GM23338 (cell line): ENCODE data around the gene LOXL1. TPM values are rescaled to one million over a fixed set of nuclear protein-coding genes. Genes with fewer than 3 reads are reported as not detected.

Experiments used
- ATAC-seq: fragments of 200-7000 bp; cut with Tn5 transposase; 3 replicates; pipeline ENCODE4 v1.9.1; 2020
- DNase-seq: peaks from one replicate; pipeline ENCODE4 v3.0.0-alpha.2; 2015; ENCODE audit warnings: low spot score
- H2AFZ ChIP-seq: fragments of 200-600 bp; sonication (generic); 2 replicates; pipeline ENCODE4 v1.8.0; 2016; ENCODE audit warnings: antibody characterized with exemption, mild to moderate bottlenecking, moderate library complexity
- H3F3A ChIP-seq: fragments of 200-600 bp; sonication (generic); replicated peaks from 2 replicates; pipeline ENCODE4 v1.8.0; 2017; ENCODE audit warnings: antibody characterized with exemption, mixed run types, low read depth
- H3K27ac ChIP-seq: fragments of 200-600 bp; sonication (generic); 2 replicates; pipeline ENCODE4 v1.6.1; 2016; ENCODE audit warnings: low read depth
- H3K27me3 ChIP-seq: fragments of 200-600 bp; sonication (generic); 2 replicates; pipeline ENCODE4 v1.8.0; 2016; ENCODE audit warnings: mild to moderate bottlenecking, mixed run types, moderate library complexity; ENCODE audit not compliant: insufficient read depth
- H3K36me3 ChIP-seq: fragments of 200-600 bp; sonication (generic); 2 replicates; pipeline ENCODE4 v1.8.0; 2016; ENCODE audit warnings: mild to moderate bottlenecking; ENCODE audit not compliant: insufficient read depth
- H3K4me1 ChIP-seq: fragments of 200-600 bp; sonication (generic); 2 replicates; pipeline ENCODE4 v1.8.0; 2016; ENCODE audit warnings: mild to moderate bottlenecking, moderate library complexity; ENCODE audit not compliant: insufficient read depth
- H3K4me2 ChIP-seq: fragments of 200-600 bp; sonication (generic); 2 replicates; pipeline ENCODE4 v1.7.1; 2017; ENCODE audit warnings: mixed run types
- H3K4me3 ChIP-seq: fragments of 200-600 bp; sonication (generic); 2 replicates; pipeline ENCODE4 v1.6.1; 2016; ENCODE audit warnings: mixed run types
- H3K79me2 ChIP-seq: fragments of 200-600 bp; sonication (generic); replicated peaks from 2 replicates; pipeline ENCODE4 v1.8.0; 2017; ENCODE audit warnings: mild to moderate bottlenecking; ENCODE audit not compliant: insufficient read depth
- H3K9me2 ChIP-seq: fragments of 200-600 bp; sonication (generic); 2 replicates; pipeline ENCODE4 v1.8.0; 2017; ENCODE audit not compliant: insufficient read depth
- H4K20me1 ChIP-seq: fragments of 200-600 bp; sonication (generic); replicated peaks from 2 replicates; pipeline ENCODE4 v1.8.0; 2017; ENCODE audit warnings: mild to moderate bottlenecking; ENCODE audit not compliant: insufficient read depth
- H3K27ac Mint-ChIP-seq: 2 replicates; pipeline ENCODE4 v1.8.0; 2020; ENCODE audit warnings: inconsistent platforms, mild to moderate bottlenecking, moderate library complexity, mixed read lengths
- H3K27me3 Mint-ChIP-seq: 3 replicates; pipeline ENCODE4 v1.8.0; 2022; ENCODE audit warnings: low read depth, mild to moderate bottlenecking, moderate library complexity, mixed read lengths, inconsistent platforms; ENCODE audit not compliant: insufficient read depth, poor library complexity
- H3K36me3 Mint-ChIP-seq: 3 replicates; pipeline ENCODE4 v1.8.0; 2021; ENCODE audit warnings: low read depth, mild to moderate bottlenecking, inconsistent platforms, moderate library complexity, mixed read lengths
- H3K4me1 Mint-ChIP-seq: 3 replicates; pipeline ENCODE4 v1.8.0; 2020; ENCODE audit warnings: mild to moderate bottlenecking, inconsistent platforms, mixed read lengths
- H3K4me3 Mint-ChIP-seq: 3 replicates; pipeline ENCODE4 v1.8.0; 2021; ENCODE audit warnings: moderate library complexity, mild to moderate bottlenecking, inconsistent platforms, mixed read lengths
- H3K9me3 Mint-ChIP-seq: 3 replicates; pipeline ENCODE4 v1.8.0; 2020; ENCODE audit warnings: moderate library complexity, mild to moderate bottlenecking, inconsistent platforms, mixed read lengths
- CREB1 ChIP-seq: fragments of 250-450 bp; sonication (Bioruptor Pico); IDR thresholded peaks from 2 replicates; pipeline ENCODE4 v1.5.0; 2020; ENCODE audit warnings: low read depth, mild to moderate bottlenecking, moderate library complexity
- CTCF ChIP-seq, 2 experiments: fragments of 200-600 bp in 1 of 2; sonication (generic) in 1 of 2; conservative IDR thresholded peaks; 2 replicates each; pipeline versions ENCODE4 v1.5.1 to v1.6.1; 2016 to 2017; ENCODE audit warnings: antibody characterized with exemption in 2 of 2, low read depth in 2 of 2, mild to moderate bottlenecking in 2 of 2, moderate library complexity in 1 of 2
- ETS1 ChIP-seq: IDR thresholded peaks from 2 replicates; pipeline ENCODE4 v1.6.1; 2016; ENCODE audit warnings: antibody characterized with exemption
- EZH2 ChIP-seq: fragments of 200-600 bp; sonication (generic); IDR thresholded peaks from one replicate; pipeline ENCODE4 v1.8.0; 2017; ENCODE audit warnings: antibody characterized with exemption, mild to moderate bottlenecking, low read depth; ENCODE audit not compliant: unreplicated experiment
- EZH2phosphoT487 ChIP-seq: fragments of 200-600 bp; sonication (generic); IDR thresholded peaks from one replicate; pipeline ENCODE4 v1.8.1; 2018; ENCODE audit warnings: antibody characterized with exemption; ENCODE audit not compliant: unreplicated experiment
- JUNB ChIP-seq: IDR thresholded peaks from one replicate; pipeline ENCODE4 v1.6.1; 2016; ENCODE audit warnings: antibody characterized with exemption; ENCODE audit not compliant: unreplicated experiment
- NANOG ChIP-seq: IDR thresholded peaks from 2 replicates; pipeline ENCODE4 v1.6.1; 2016; ENCODE audit warnings: antibody characterized with exemption, borderline replicate concordance
- POLR2AphosphoS5 ChIP-seq: IDR thresholded peaks from 2 replicates; pipeline ENCODE4 v1.6.1; 2016; ENCODE audit warnings: antibody characterized with exemption, low read depth
- STAT1 ChIP-seq: IDR thresholded peaks from one replicate; pipeline ENCODE4 v1.6.1; 2016; ENCODE audit warnings: antibody characterized with exemption; ENCODE audit not compliant: unreplicated experiment
- ZNF114 ChIP-seq: fragments of 250-450 bp; sonication (Bioruptor Pico); IDR thresholded peaks from 2 replicates; pipeline ENCODE4 v1.5.0; 2020; ENCODE audit warnings: mild to moderate bottlenecking, moderate library complexity
- ZNF331 ChIP-seq: fragments of 250-450 bp; sonication (Bioruptor Pico); IDR thresholded peaks from 2 replicates; pipeline ENCODE4 v1.5.0; 2020; ENCODE audit warnings: low read depth, mild to moderate bottlenecking, moderate library complexity
- ZNF462 ChIP-seq: fragments of 250-450 bp; sonication (Bioruptor Pico); IDR thresholded peaks from 2 replicates; pipeline ENCODE4 v1.5.0; 2020; ENCODE audit warnings: mild to moderate bottlenecking, moderate library complexity
- polyA plus RNA-seq: library from polyadenylated mRNA; unstranded; fragments of >200 nt; fragmentation: Nextera tagmentation; extraction: Ambion mirVana; gene quantifications from 2 replicates; pipeline ENCODE4 v1.2.1, GENCODE V29; 2016
- total RNA-seq: library from RNA; depleted of rRNA; stranded (reverse); fragments of >200 nt; shearing (Covaris generic); gene quantifications from 2 replicates; pipeline ENCODE4 v1.2.3, GENCODE V29; 2014

The LOXL1 gene
- total and polyA plus RNA-seq, 2 experiments from 2014 or later = 6.9 to 10.8 TPM

- no peak for TF ChIP-seq ZNF462 (CRISPR knock-in tag)
- no peak for TF ChIP-seq ETS1
- TF ChIP-seq CREB1 (CRISPR knock-in tag) = no peak
These were observed 28.2 kb downstream of the LOXL1 start (continued) for GRCh38 chr15:73954188-73955145.

GRCh38 chr15:73955326-73955725 is 29.1 kb downstream of the LOXL1 start:
- no peak for DNase-seq
- Histone ChIP-seq H2AFZ (no peak overlapping the region), H3K27ac (no peak overlapping the region), H3F3A (no peaks in the 10 kb centered on the region), H3K36me3 (no peaks in the 10 kb centered on the region), H3K9me2 (no peaks in the 10 kb centered on the region), H3K4me3 (no peak overlapping the region), H4K20me1 (no peaks in the 10 kb centered on the region), H3K4me1 (peaks cover 4% of the 10 kb centered on the region; the same call in 1 of the 2 replicates), H3K79me2 (no peaks in the 10 kb centered on the region), H3K4me2 (no peak overlapping the region), H3K27me3 (no peaks in the 10 kb centered on the region)
- Mint-ChIP-seq H3K4me1 (peaks cover 22% of the 10 kb centered on the region), H3K27ac (no peak overlapping the region), H3K27me3 (peaks cover 16% of the 10 kb centered on the region), H3K4me3 (no peak overlapping the region), H3K36me3 (no peaks in the 10 kb centered on the region), H3K9me3 (no peaks in the 10 kb centered on the region)
- ATAC-seq = no peak
- TF ChIP-seq CTCF (conservative IDR thresholded peaks at IDR 0.05; ENCODE audit: low read depth in 2 of 2) = no peak
- no peak for TF ChIP-seq NANOG
- TF ChIP-seq CREB1 (CRISPR knock-in tag) = no peak
- TF ChIP-seq EZH2phosphoT487 = no peak
- TF ChIP-seq STAT1 = no peak
- no peak for TF ChIP-seq ETS1
- no peak for TF ChIP-seq POLR2AphosphoS5
- no peak for TF ChIP-seq EZH2
- TF ChIP-seq JUNB = no peak
- no peak for TF ChIP-seq ZNF114 (CRISPR knock-in tag)
- no peak for TF ChIP-seq ZNF331
